Activated CD8-positive, alpha-beta memory T cell treated with anti-CD3 and anti-CD28 coated beads for 48 hours (primary cell): ENCODE data around the gene PIK3CG.
"Not testable (repeated sequence)": the region's sequence is repeated elsewhere in the genome, so short reads cannot be mapped to it uniquely, and the experiment has no call there.

Experiments used
- DNase-seq, 3 experiments: peaks; one replicate each; pipeline ENCODE4 v3.0.0-alpha.2; 2020; ENCODE audit warnings: low read depth in 2 of 3, low spot score in 2 of 3

PIK3CG gene

GRCh38 chr7:106936236-106936635, 71.2 kb downstream of the PIK3CG start:
- no peak for DNase-seq

- DNase-seq: not testable (repeated sequence)
Measured at GRCh38 chr7:106938122-106938521, 73.0 kb downstream of the PIK3CG start.

GRCh38 chr7:106938803-106939202, 73.7 kb downstream of the PIK3CG start:
- no peak for DNase-seq

GRCh38 chr7:106944035-106944665, 79.1 kb downstream of the PIK3CG start:
- DNase-seq: no peak

GRCh38 chr7:106947244-106947728, 82.2 kb downstream of the PIK3CG start:
- no peak for DNase-seq

GRCh38 chr7:106952001-106952657, 87.0 kb downstream of the PIK3CG start:
- no peak for DNase-seq

GRCh38 chr7:106952658-106953231, 87.7 kb downstream of the PIK3CG start:
- DNase-seq: no peak

- no peak for DNase-seq
Measured at GRCh38 chr7:106954840-106955239, 89.8 kb downstream of the PIK3CG start.

GRCh38 chr7:106955857-106956256, 90.8 kb downstream of the PIK3CG start:
- not testable (repeated sequence) for DNase-seq
